GM12878 (cell line): ENCODE results near the gene PYGO2. TPM values are rescaled to one million over a fixed set of nuclear protein-coding genes. Genes with fewer than 3 reads are reported as not detected.
A peak's percentile ranks its signal among the peaks of the same experiment; 100 is the strongest.

Source experiments
- CBX5 ChIP-seq: sonication (generic); IDR thresholded peaks from 2 replicates; pipeline ENCODE4 v1.6.1; 2016; ENCODE audit warnings: low read depth, moderate library complexity, mild to moderate bottlenecking, inconsistent platforms
- EED ChIP-seq: sonication (generic); IDR thresholded peaks from 2 replicates; pipeline ENCODE4 v1.6.1; 2016; ENCODE audit warnings: antibody characterized with exemption, low read depth
- ETV6 ChIP-seq, 2 experiments: fragments of 450-650 bp in 1 of 2; IDR thresholded peaks in 1 of 2; conservative IDR thresholded peaks in 1 of 2; 2 replicates each; pipeline ENCODE4 v1.6.1; 2014; ENCODE audit warnings: antibody characterized with exemption in 1 of 2, borderline replicate concordance in 1 of 2, low read depth in 1 of 2, mild to moderate bottlenecking in 1 of 2, moderate library complexity in 1 of 2
- KLF5 ChIP-seq: fragments of 450-650 bp; IDR thresholded peaks from 2 replicates; pipeline ENCODE4 v1.6.1; 2014; ENCODE audit warnings: mild to moderate bottlenecking; ENCODE audit not compliant: partially characterized antibody
- MAX ChIP-seq: IDR thresholded peaks from 2 replicates; pipeline ENCODE4 v1.6.1; 2012; ENCODE audit warnings: low read depth, low read length, improper control_type of control experiment
- RAD21 ChIP-seq: IDR thresholded peaks from 2 replicates; pipeline ENCODE4 v1.6.1; 2011; ENCODE audit warnings: mild to moderate bottlenecking, low read depth, low read length, moderate library complexity; ENCODE audit not compliant: insufficient read depth
- SMARCA5 ChIP-seq: fragments of 450-650 bp; IDR thresholded peaks from 2 replicates; pipeline ENCODE4 v1.6.1; 2017; ENCODE audit warnings: mild to moderate bottlenecking
- ZBTB11 ChIP-seq: fragments of 450-650 bp; formaldehyde crosslinking; IDR thresholded peaks from 2 replicates; pipeline ENCODE4 v1.5.0; 2022; ENCODE audit warnings: mild to moderate bottlenecking, missing genetic modification characterization
- ZNF622 ChIP-seq: fragments of 450-650 bp; IDR thresholded peaks from 2 replicates; pipeline ENCODE4 v1.6.1; 2017; ENCODE audit warnings: mild to moderate bottlenecking, inconsistent platforms
- polyA plus RNA-seq, 11 experiments: library from polyadenylated mRNA; depleted of rRNA in 4 of 11; unstranded in 6 of 11; stranded (reverse) in 5 of 11; fragments of >200 nt; fragmentation: Nextera tagmentation in 4 of 11; fragmentation: Illumina TruSeq in 1 of 11; extraction: Ambion mirVana in 4 of 11; extraction: Trizol in 1 of 11; gene quantifications; 1 replicate in 1 of 11; 2 replicates in 10 of 11; pipeline versions ENCODE4 v1.2.1 to v1.2.3, GENCODE V29; 2011 to 2016; ENCODE audit warnings: inconsistent platforms in 2 of 11, missing spikeins in 2 of 11, low read depth in 1 of 11
- total RNA-seq, 4 experiments: library from RNA; depleted of rRNA in 3 of 4; stranded (reverse); fragments of >200 nt in 3 of 4; fragmentation: Illumina TruSeq in 1 of 4; extraction: Trizol in 1 of 4; gene quantifications; 2 replicates each; pipeline versions ENCODE4 v1.2.1 to v1.2.3, GENCODE V29; 2013 to 2021
- TF ChIP-seq, protein P1 (sequence below): fragments of 450-650 bp; IDR thresholded peaks from 2 replicates; pipeline ENCODE4 v1.6.1; 2016; ENCODE audit warnings: mild to moderate bottlenecking, moderate library complexity, borderline replicate concordance
- TF ChIP-seq, protein P2 (sequence below): IDR thresholded peaks from 2 replicates; pipeline ENCODE4 v1.6.1; 2011; ENCODE audit warnings: borderline replicate concordance, low read depth, mild to moderate bottlenecking, moderate library complexity, low read length; ENCODE audit not compliant: insufficient read depth, poor library complexity, severe bottlenecking
- TF ChIP-seq, protein P3 (sequence below): fragments of 450-650 bp; IDR thresholded peaks from 2 replicates; pipeline ENCODE4 v1.6.1; 2017; ENCODE audit warnings: mild to moderate bottlenecking, moderate library complexity

PYGO2 gene
- total and polyA plus RNA-seq, 10 of the 15 experiments (the other 5 are each of a cell fraction or from before 2014, with no cell fraction given), result 8.1 to 33.8 (median 23.5) TPM

GRCh38 chr1:154999571-155000410 lies 38.2 kb upstream of the PYGO2 start (continued):
- TF ChIP-seq RAD21, result peak; percentile 16; the same call in 1 of the 2 replicates
- no peak for TF ChIP-seq KLF5
- no peak for TF ChIP-seq ZNF622
- TF ChIP-seq EED, result peak; percentile 68
- TF ChIP-seq ETV6 (conservative IDR thresholded peaks at IDR 0.05 in 1 of 2, IDR thresholded peaks at IDR 0.05 in 1 of 2; ENCODE audit: borderline replicate concordance in 1 of 2, low read depth in 1 of 2), result no peak
- no peak for TF ChIP-seq CBX5
- TF ChIP-seq, protein P1, sequence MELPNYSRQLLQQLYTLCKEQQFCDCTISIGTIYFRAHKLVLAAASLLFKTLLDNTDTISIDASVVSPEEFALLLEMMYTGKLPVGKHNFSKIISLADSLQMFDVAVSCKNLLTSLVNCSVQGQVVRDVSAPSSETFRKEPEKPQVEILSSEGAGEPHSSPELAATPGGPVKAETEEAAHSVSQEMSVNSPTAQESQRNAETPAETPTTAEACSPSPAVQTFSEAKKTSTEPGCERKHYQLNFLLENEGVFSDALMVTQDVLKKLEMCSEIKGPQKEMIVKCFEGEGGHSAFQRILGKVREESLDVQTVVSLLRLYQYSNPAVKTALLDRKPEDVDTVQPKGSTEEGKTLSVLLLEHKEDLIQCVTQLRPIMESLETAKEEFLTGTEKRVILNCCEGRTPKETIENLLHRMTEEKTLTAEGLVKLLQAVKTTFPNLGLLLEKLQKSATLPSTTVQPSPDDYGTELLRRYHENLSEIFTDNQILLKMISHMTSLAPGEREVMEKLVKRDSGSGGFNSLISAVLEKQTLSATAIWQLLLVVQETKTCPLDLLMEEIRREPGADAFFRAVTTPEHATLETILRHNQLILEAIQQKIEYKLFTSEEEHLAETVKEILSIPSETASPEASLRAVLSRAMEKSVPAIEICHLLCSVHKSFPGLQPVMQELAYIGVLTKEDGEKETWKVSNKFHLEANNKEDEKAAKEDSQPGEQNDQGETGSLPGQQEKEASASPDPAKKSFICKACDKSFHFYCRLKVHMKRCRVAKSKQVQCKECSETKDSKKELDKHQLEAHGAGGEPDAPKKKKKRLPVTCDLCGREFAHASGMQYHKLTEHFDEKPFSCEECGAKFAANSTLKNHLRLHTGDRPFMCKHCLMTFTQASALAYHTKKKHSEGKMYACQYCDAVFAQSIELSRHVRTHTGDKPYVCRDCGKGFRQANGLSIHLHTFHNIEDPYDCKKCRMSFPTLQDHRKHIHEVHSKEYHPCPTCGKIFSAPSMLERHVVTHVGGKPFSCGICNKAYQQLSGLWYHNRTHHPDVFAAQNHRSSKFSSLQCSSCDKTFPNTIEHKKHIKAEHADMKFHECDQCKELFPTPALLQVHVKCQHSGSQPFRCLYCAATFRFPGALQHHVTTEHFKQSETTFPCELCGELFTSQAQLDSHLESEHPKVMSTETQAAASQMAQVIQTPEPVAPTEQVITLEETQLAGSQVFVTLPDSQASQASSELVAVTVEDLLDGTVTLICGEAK, result no peak
- peak; percentile 89 for TF ChIP-seq MAX
- TF ChIP-seq, protein P2, sequence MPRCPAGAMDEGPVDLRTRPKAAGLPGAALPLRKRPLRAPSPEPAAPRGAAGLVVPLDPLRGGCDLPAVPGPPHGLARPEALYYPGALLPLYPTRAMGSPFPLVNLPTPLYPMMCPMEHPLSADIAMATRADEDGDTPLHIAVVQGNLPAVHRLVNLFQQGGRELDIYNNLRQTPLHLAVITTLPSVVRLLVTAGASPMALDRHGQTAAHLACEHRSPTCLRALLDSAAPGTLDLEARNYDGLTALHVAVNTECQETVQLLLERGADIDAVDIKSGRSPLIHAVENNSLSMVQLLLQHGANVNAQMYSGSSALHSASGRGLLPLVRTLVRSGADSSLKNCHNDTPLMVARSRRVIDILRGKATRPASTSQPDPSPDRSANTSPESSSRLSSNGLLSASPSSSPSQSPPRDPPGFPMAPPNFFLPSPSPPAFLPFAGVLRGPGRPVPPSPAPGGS, result no peak
- TF ChIP-seq, protein P3, sequence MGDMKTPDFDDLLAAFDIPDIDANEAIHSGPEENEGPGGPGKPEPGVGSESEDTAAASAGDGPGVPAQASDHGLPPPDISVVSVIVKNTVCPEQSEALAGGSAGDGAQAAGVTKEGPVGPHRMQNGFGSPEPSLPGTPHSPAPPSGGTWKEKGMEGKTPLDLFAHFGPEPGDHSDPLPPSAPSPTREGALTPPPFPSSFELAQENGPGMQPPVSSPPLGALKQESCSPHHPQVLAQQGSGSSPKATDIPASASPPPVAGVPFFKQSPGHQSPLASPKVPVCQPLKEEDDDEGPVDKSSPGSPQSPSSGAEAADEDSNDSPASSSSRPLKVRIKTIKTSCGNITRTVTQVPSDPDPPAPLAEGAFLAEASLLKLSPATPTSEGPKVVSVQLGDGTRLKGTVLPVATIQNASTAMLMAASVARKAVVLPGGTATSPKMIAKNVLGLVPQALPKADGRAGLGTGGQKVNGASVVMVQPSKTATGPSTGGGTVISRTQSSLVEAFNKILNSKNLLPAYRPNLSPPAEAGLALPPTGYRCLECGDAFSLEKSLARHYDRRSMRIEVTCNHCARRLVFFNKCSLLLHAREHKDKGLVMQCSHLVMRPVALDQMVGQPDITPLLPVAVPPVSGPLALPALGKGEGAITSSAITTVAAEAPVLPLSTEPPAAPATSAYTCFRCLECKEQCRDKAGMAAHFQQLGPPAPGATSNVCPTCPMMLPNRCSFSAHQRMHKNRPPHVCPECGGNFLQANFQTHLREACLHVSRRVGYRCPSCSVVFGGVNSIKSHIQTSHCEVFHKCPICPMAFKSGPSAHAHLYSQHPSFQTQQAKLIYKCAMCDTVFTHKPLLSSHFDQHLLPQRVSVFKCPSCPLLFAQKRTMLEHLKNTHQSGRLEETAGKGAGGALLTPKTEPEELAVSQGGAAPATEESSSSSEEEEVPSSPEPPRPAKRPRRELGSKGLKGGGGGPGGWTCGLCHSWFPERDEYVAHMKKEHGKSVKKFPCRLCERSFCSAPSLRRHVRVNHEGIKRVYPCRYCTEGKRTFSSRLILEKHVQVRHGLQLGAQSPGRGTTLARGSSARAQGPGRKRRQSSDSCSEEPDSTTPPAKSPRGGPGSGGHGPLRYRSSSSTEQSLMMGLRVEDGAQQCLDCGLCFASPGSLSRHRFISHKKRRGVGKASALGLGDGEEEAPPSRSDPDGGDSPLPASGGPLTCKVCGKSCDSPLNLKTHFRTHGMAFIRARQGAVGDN, result peak; percentile 30; the same call in 1 of the 2 replicates
- TF ChIP-seq ZBTB11 (CRISPR knock-in tag), result no peak
- 0 out of 2 replicates have a peak, but pooled peaks have one; percentile 11 for TF ChIP-seq SMARCA5
